Measurements from ENCODE around the gene AFAP1. TPM values are rescaled to one million over a fixed set of nuclear protein-coding genes. Genes with fewer than 3 reads are reported as not detected.

Gene AFAP1
- total RNA-seq, 5 donors from 2014 or later (not counting 1 experiment from before 2014, with no cell fraction given): 4.8 to 34.8 (median 20.3) TPM

DNA sequence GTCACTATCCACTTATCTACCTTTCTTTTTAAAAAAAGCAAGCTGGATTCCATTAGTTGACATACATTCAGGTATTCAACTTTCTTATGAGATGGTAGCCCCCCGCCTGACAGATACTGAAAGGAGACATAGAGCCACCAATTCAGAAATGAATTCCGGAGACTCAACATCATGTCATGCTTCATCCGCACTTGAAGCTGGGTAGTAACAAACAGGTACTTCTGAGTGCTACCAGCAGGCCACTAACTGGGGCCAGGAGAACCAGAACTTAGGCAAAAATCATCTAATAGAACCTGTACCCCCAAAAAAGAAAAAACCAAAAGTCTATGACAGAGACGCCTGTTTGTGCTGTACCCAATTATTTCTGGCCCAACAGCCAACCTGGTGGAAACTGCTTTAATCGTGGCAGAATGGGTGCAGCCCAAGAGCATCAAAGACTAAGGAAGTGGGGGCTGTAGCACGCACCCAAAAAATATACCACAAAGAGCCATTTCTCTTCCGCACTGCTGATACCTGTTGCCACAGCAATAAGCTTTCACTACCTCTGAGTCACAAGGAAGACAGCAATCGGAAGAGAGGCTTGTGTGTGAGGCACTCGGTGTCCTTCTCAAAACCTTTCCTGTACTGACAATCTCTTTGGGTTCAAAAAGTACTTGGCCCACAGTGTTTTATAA is 84.8 kb downstream of the AFAP1 start:
- no peaks in the 10 kb centered on the region for H3K36me3 ChIP-seq (ENCODE audit: control insufficient read depth in 2 of 2, extremely low read depth in 1 of 2, insufficient read depth in 1 of 2, low read length in 1 of 2)
- no peaks in the 10 kb centered on the region for H3K9me3 ChIP-seq
- peaks cover 14 to 67% of the 10 kb centered on the region in 2 experiments for H3K4me1 ChIP-seq (ENCODE audit: control insufficient read depth in 1 of 2, extremely low read depth in 1 of 2, insufficient read depth in 2 of 2, low read length in 2 of 2)
- Mint-ChIP-seq H3K9me3 (no peaks in the 10 kb centered on the region), H3K4me1 (peaks cover 45 to 94% (median 85%) of the 10 kb centered on the region in 3 donors), H3K27ac (peak overlapping the region; percentile 94 to 97), H3K4me3 (peak overlapping the region; percentile 47 to 55 (median 54)), H3K36me3 (peaks cover 9% of the 10 kb centered on the region), H3K27me3 (no peaks in the 10 kb centered on the region)
- WGBS (ENCODE audit: insufficient coverage): 43% methylated on average over 7 of the region's 9 CpGs
- peak; percentile 24 to 90 (median 60) for DNase-seq
- POLR2A ChIA-PET: interaction anchor here in 1 of 2 donors (0.6 kb wide), 2 partner anchors 85 kb away, joined by 3 to 4 read pairs; partner anchors contain the start of gene AFAP1
- peak overlapping the region; percentile 84 for H3K27ac ChIP-seq (ENCODE audit: low read length)
- peak; percentile 95 to 98 (median 96) for ATAC-seq (replicated peaks in 1 of 4)
- CTCF ChIA-PET: interaction anchor here in 1 of 2 donors (0.9 to 1.7 kb wide), 6 partner anchors 9 to 85 kb away, joined by 3 to 6 read pairs (median 3); partner anchors contain the start of gene AFAP1
- peak overlapping the region in 1 of 2 donors; percentile 17 for H3K4me3 ChIP-seq (ENCODE audit: control insufficient read depth in 1 of 2, extremely low read depth in 1 of 2, low read length in 1 of 2)
- H3K27me3 ChIP-seq (replicated peaks in 1 of 2; ENCODE audit: control insufficient read depth in 2 of 2, extremely low read depth in 1 of 2, insufficient read depth in 2 of 2, low read length in 1 of 2): peaks cover 0 to 4% of the 10 kb centered on the region in 2 experiments

DNA sequence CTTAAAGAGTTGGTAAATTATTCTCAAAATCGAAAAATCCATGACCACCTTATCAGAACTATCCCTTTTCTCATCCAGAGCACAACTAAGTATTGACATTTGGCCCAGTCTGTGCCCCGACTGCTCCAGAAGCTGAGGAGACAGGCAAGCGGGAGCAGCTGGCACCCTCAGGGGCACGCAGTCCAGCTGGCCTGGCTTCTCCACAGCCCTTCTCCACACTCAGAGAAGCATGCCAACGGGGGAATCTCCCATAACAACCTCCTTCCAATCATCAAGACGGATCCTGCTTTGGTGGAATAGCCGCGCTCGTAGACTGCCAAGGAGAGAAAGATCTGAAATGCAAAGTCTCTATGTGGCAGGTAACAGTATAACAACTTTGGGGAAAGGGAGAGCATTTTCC is 85.4 kb downstream of the AFAP1 start:
- Mint-ChIP-seq H3K27me3 (no peaks in the 10 kb centered on the region), H3K9me3 (no peaks in the 10 kb centered on the region), H3K4me1 (peaks cover 45 to 97% (median 84%) of the 10 kb centered on the region in 3 donors), H3K27ac (peak overlapping the region; percentile 94 to 97), H3K4me3 (peak overlapping the region in 2 of 3 donors; percentile 47 to 55), H3K36me3 (peaks cover 9% of the 10 kb centered on the region)
- no peak overlapping the region for H3K4me3 ChIP-seq (ENCODE audit: control insufficient read depth in 1 of 2, extremely low read depth in 1 of 2, low read length in 1 of 2)
- ATAC-seq (replicated peaks in 1 of 4) (no peak), DNase-seq (no peak)
- H3K27ac ChIP-seq (ENCODE audit: low read length): peak overlapping the region; percentile 84
- no peaks in the 10 kb centered on the region for H3K9me3 ChIP-seq
- H3K36me3 ChIP-seq (ENCODE audit: control insufficient read depth in 2 of 2, extremely low read depth in 1 of 2, insufficient read depth in 1 of 2, low read length in 1 of 2): no peaks in the 10 kb centered on the region
- 80% methylated on average over 2 of the region's 9 CpGs for WGBS (ENCODE audit: insufficient coverage)
- peaks cover 14 to 67% of the 10 kb centered on the region in 2 experiments for H3K4me1 ChIP-seq (ENCODE audit: control insufficient read depth in 1 of 2, extremely low read depth in 1 of 2, insufficient read depth in 2 of 2, low read length in 2 of 2)
- CTCF ChIA-PET: interaction anchor here in 1 of 2 donors (1.2 to 1.7 kb wide), 4 partner anchors 8 to 85 kb away, joined by 3 to 6 read pairs (median 4); partner anchors contain the start of gene AFAP1
- peaks cover 0 to 4% of the 10 kb centered on the region in 2 experiments for H3K27me3 ChIP-seq (replicated peaks in 1 of 2; ENCODE audit: control insufficient read depth in 2 of 2, extremely low read depth in 1 of 2, insufficient read depth in 2 of 2, low read length in 1 of 2)
- POLR2A ChIA-PET: interaction anchor here in 1 of 2 donors (0.6 kb wide), 2 partner anchors 85 to 86 kb away, joined by 3 to 4 read pairs; partner anchors contain the start of gene AFAP1

DNA sequence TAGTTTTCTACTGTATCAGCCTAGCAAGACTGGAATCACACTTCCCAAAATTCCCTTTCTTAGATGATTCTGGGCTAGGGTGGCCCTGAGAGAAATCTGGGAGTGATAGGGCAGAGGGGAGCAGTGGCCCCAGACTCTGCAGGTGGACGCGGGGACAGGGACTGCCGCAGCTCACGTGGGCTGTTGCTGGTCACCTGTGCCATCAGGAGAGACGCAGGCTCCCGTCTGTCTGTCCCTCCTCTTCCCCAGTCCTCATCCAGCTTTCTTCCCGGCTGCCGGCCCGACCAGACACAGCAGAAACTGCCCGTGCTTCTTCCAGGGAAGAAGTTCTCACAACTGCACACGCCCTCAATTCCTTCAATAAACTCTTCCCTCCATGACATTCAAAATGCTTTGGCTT is 86.4 kb downstream of the AFAP1 start:
- CTCF ChIA-PET: no interaction called here

DNA sequence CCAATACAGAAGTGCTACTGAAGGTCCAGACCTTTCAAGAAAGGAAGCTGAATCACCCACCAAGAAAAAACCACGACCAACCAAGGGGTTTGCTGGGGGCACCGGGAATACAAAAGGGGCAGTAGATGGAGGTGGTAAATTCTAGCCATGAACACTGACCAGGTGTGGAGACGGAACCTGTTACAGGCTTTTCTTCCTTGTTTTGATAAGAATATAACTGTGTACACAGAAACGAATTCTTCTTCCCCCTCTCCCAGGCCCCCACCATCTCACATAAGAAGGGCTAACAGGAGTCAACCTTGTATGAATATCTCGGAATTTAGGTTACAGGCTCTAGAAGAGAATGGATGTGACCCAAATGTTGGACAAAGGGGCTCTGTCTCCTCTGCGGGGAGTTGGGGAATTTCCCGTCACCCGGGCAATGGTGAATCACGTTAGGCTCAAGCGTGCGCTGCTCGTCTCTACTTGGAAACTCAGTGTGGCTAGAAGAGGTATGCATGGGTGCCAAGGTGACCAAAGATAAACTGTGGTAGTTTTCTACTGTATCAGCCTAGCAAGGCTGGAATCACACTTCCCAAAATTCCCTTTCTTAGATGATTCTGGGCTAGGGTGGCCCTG is 87.0 kb downstream of the AFAP1 start:
- H3K27me3 Mint-ChIP-seq: peaks cover 0 to 2% of the 10 kb centered on the region in 2 donors
- CTCF ChIA-PET: no interaction called here
- no peak for ATAC-seq (replicated peaks in 1 of 4)
- no peaks in the 10 kb centered on the region for H3K9me3 Mint-ChIP-seq
- Histone ChIP-seq H3K27ac (ENCODE audit: low read length) (peak overlapping the region; percentile 84), H3K4me3 (ENCODE audit: control insufficient read depth in 1 of 2, extremely low read depth in 1 of 2, low read length in 1 of 2) (no peak overlapping the region), H3K4me1 (ENCODE audit: control insufficient read depth in 1 of 2, extremely low read depth in 1 of 2, insufficient read depth in 2 of 2, low read length in 2 of 2) (peaks cover 14 to 70% of the 10 kb centered on the region in 2 experiments), H3K36me3 (ENCODE audit: control insufficient read depth in 2 of 2, extremely low read depth in 1 of 2, insufficient read depth in 1 of 2, low read length in 1 of 2) (no peaks in the 10 kb centered on the region), H3K9me3 (no peaks in the 10 kb centered on the region), H3K27me3 (replicated peaks in 1 of 2; ENCODE audit: control insufficient read depth in 2 of 2, extremely low read depth in 1 of 2, insufficient read depth in 2 of 2, low read length in 1 of 2) (peaks cover 0 to 2% of the 10 kb centered on the region in 2 experiments)
- POLR2A ChIA-PET: no interaction called here
- WGBS (ENCODE audit: insufficient coverage): 79% methylated on average over 8 of the region's 12 CpGs
- H3K4me1 Mint-ChIP-seq: peaks cover 45 to 95% (median 78%) of the 10 kb centered on the region in 3 donors
- DNase-seq: no peak
- H3K36me3 Mint-ChIP-seq: peaks cover 16% of the 10 kb centered on the region
- H3K4me3 Mint-ChIP-seq: no peak overlapping the region
- H3K27ac Mint-ChIP-seq: peak overlapping the region; percentile 86 to 94

More for the DNA sequence above, 86.4 kb downstream of the AFAP1 start:
- peaks cover 14% of the 10 kb centered on the region for H3K36me3 Mint-ChIP-seq
- POLR2A ChIA-PET: no interaction called here
- H3K9me3 Mint-ChIP-seq: no peaks in the 10 kb centered on the region
- Histone ChIP-seq H3K9me3 (no peaks in the 10 kb centered on the region), H3K4me3 (ENCODE audit: control insufficient read depth in 1 of 2, extremely low read depth in 1 of 2, low read length in 1 of 2) (no peak overlapping the region), H3K36me3 (ENCODE audit: control insufficient read depth in 2 of 2, extremely low read depth in 1 of 2, insufficient read depth in 1 of 2, low read length in 1 of 2) (no peaks in the 10 kb centered on the region), H3K4me1 (ENCODE audit: control insufficient read depth in 1 of 2, extremely low read depth in 1 of 2, insufficient read depth in 2 of 2, low read length in 2 of 2) (peaks cover 14 to 70% of the 10 kb centered on the region in 2 experiments), H3K27ac (ENCODE audit: low read length) (peak overlapping the region; percentile 84), H3K27me3 (replicated peaks in 1 of 2; ENCODE audit: control insufficient read depth in 2 of 2, extremely low read depth in 1 of 2, insufficient read depth in 2 of 2, low read length in 1 of 2) (peaks cover 0 to 4% of the 10 kb centered on the region in 2 experiments)
- WGBS (ENCODE audit: insufficient coverage): 94% methylated on average over 11 of the region's 11 CpGs
- peak overlapping the region; percentile 94 to 97 for H3K27ac Mint-ChIP-seq
- ATAC-seq (replicated peaks in 1 of 4) (no peak), DNase-seq (no peak)
- peaks cover 45 to 98% (median 82%) of the 10 kb centered on the region in 3 donors for H3K4me1 Mint-ChIP-seq
- H3K4me3 Mint-ChIP-seq: no peak overlapping the region
- H3K27me3 Mint-ChIP-seq: no peaks in the 10 kb centered on the region

DNA sequence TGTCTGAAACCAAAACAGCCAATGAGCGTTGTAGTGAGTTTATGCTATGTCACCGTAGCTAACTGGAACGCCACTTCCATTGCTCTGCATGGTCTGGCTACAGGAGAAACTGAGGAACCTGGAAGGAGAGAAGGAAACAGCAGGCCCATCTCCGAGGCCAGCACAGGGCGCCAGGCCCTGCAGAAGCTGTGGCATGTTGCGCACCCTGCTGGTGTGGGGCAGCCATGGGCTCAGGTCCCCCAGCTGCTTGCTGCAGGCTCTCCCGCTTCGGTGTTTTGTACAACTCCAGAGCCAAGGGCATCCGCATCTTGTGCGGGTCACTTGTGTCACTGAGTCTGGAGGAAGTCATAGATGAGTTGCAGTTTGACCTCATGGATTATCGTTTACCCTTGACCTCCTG is 89.2 kb downstream of the AFAP1 start:
- POLR2A ChIA-PET: no interaction called here
- H3K27ac ChIP-seq (ENCODE audit: low read length): no peak overlapping the region
- H3K36me3 ChIP-seq (ENCODE audit: control insufficient read depth in 2 of 2, extremely low read depth in 1 of 2, insufficient read depth in 1 of 2, low read length in 1 of 2): no peaks in the 10 kb centered on the region
- peak overlapping the region in 1 of 2 donors; percentile 36 for H3K27ac Mint-ChIP-seq
- no peaks in the 10 kb centered on the region for H3K9me3 ChIP-seq
- DNase-seq: no peak
- peaks cover 26 to 85% (median 64%) of the 10 kb centered on the region in 3 donors for H3K4me1 Mint-ChIP-seq
- no peaks in the 10 kb centered on the region for H3K9me3 Mint-ChIP-seq
- H3K4me3 ChIP-seq (ENCODE audit: control insufficient read depth in 1 of 2, extremely low read depth in 1 of 2, low read length in 1 of 2): no peak overlapping the region
- CTCF ChIA-PET: interaction anchor here in 1 of 2 donors (0.8 to 1.7 kb wide), 2 partner anchors 37 to 48 kb away, joined by 3 to 5 read pairs; no protein-coding TSS in a partner anchor
- peaks cover 21% of the 10 kb centered on the region for H3K36me3 Mint-ChIP-seq
- H3K27me3 Mint-ChIP-seq: peaks cover 0 to 5% of the 10 kb centered on the region in 2 donors
- ATAC-seq (replicated peaks in 1 of 4): no peak
- no peak overlapping the region for H3K4me3 Mint-ChIP-seq
- peaks cover 12 to 59% of the 10 kb centered on the region in 2 experiments for H3K4me1 ChIP-seq (ENCODE audit: control insufficient read depth in 1 of 2, extremely low read depth in 1 of 2, insufficient read depth in 2 of 2, low read length in 2 of 2)
- H3K27me3 ChIP-seq (replicated peaks in 1 of 2; ENCODE audit: control insufficient read depth in 2 of 2, extremely low read depth in 1 of 2, insufficient read depth in 2 of 2, low read length in 1 of 2): no peaks in the 10 kb centered on the region
- 77% methylated on average over 10 of the region's 11 CpGs for WGBS (ENCODE audit: insufficient coverage)

DNA sequence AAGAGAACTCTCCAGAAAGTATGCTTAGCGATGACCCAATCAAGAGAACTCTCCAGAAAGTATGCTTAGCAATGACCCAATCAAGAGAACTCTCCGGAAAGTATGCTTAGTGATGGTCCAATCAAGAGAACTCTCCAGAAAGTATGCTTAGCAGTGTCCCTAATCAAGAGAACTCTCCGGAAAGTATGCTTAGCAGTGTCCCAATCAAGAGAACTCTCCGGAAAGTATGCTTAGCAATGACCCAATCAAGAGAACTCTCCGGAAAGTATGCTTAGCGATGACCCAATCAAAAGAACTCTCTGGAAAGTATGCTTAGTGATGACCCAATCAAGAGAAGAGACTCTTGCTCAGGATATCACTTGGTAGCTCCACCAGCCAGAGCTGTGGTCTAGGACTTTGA is 92.5 kb downstream of the AFAP1 start:
- Histone ChIP-seq H3K4me1 (ENCODE audit: control insufficient read depth in 1 of 2, extremely low read depth in 1 of 2, insufficient read depth in 2 of 2, low read length in 2 of 2) (peaks cover 0 to 38% of the 10 kb centered on the region in 2 experiments), H3K36me3 (ENCODE audit: control insufficient read depth in 2 of 2, extremely low read depth in 1 of 2, insufficient read depth in 1 of 2, low read length in 1 of 2) (no peaks in the 10 kb centered on the region), H3K9me3 (no peaks in the 10 kb centered on the region), H3K27ac (ENCODE audit: low read length) (no peak overlapping the region), H3K27me3 (replicated peaks in 1 of 2; ENCODE audit: control insufficient read depth in 2 of 2, extremely low read depth in 1 of 2, insufficient read depth in 2 of 2, low read length in 1 of 2) (no peaks in the 10 kb centered on the region), H3K4me3 (ENCODE audit: control insufficient read depth in 1 of 2, extremely low read depth in 1 of 2, low read length in 1 of 2) (no peak overlapping the region)
- no peaks in the 10 kb centered on the region for H3K9me3 Mint-ChIP-seq
- 86% methylated on average over 6 of the region's 6 CpGs for WGBS (ENCODE audit: insufficient coverage)
- no peak overlapping the region for H3K4me3 Mint-ChIP-seq
- POLR2A ChIA-PET: no interaction called here
- H3K27ac Mint-ChIP-seq: no peak overlapping the region
- H3K27me3 Mint-ChIP-seq: peaks cover 0 to 5% of the 10 kb centered on the region in 2 donors
- CTCF ChIA-PET: no interaction called here
- ATAC-seq (replicated peaks in 1 of 4) (no peak), DNase-seq (no peak)
- peaks cover 18 to 71% (median 48%) of the 10 kb centered on the region in 3 donors for H3K4me1 Mint-ChIP-seq
- peaks cover 33% of the 10 kb centered on the region for H3K36me3 Mint-ChIP-seq
